Thyroid gland (tissue), 4 donors: ENCODE results near the gene PEX14. TPM values are rescaled to one million over a fixed set of nuclear protein-coding genes. Genes with fewer than 3 reads are reported as not detected.

Experiments used
- DNase-seq, 2 donors: peaks; one replicate each; pipeline ENCODE4 v3.0.0-alpha.2; 2019
- H3K27ac ChIP-seq, 3 donors: fragments of 200-600 bp; sonication (generic); 1 replicate in 2 of 3; 2 replicates in 1 of 3; pipeline ENCODE4 v1.5.1; 2016 to 2019; ENCODE audit warnings: mild to moderate bottlenecking in 1 of 3, moderate library complexity in 1 of 3
- H3K27me3 ChIP-seq: fragments of 200-600 bp; sonication (generic); one replicate; pipeline ENCODE4 v1.5.1; 2019
- H3K36me3 ChIP-seq, 2 donors: fragments of 200-600 bp; sonication (generic); one replicate each; pipeline ENCODE4 v1.5.1; 2016 to 2019
- H3K4me1 ChIP-seq, 2 donors: fragments of 200-600 bp; sonication (generic); one replicate each; pipeline ENCODE4 v1.5.1; 2017 to 2019
- H3K4me3 ChIP-seq, 3 donors: fragments of 200-600 bp; sonication (generic); replicated peaks in 1 of 3; 1 replicate in 2 of 3; 2 replicates in 1 of 3; pipeline ENCODE4 v1.5.1; 2016; ENCODE audit warnings: mild to moderate bottlenecking in 1 of 3
- H3K9me3 ChIP-seq: fragments of 200-600 bp; sonication (generic); one replicate; pipeline ENCODE4 v1.5.1; 2017
- CTCF ChIP-seq, 6 experiments: fragments of 200-600 bp in 3 of 6; fragments of 450-650 bp in 3 of 6; sonication (generic) in 3 of 6; IDR thresholded peaks; one replicate each; pipeline ENCODE4 v1.5.1; 2016 to 2019; ENCODE audit warnings: antibody characterized with exemption in 6 of 6, mild to moderate bottlenecking in 2 of 6, inconsistent platforms in 1 of 6, moderate library complexity in 1 of 6
- POLR2A ChIP-seq, 2 donors: fragments of 450-650 bp; IDR thresholded peaks; one replicate each; pipeline ENCODE4 v1.6.1; 2017; ENCODE audit warnings: antibody characterized with exemption in 2 of 2, mild to moderate bottlenecking in 2 of 2, moderate library complexity in 1 of 2
- WGBS, 2 donors: methylation state at CpG; one replicate each; pipeline ENCODE4 v1.1.5; 2017; 5-methylcytosine and 5-hydroxymethylcytosine counted together
- intact Hi-C: fragments of 100-400 bp; cut with DNase I; formaldehyde crosslinking; loops from one replicate; pipeline ENCODE4 v1.15.1; 2023
- total RNA-seq, 4 donors: library from RNA; depleted of rRNA; stranded (reverse); fragments of >200 nt; gene quantifications; one replicate each; pipeline ENCODE4 v1.2.3, GENCODE V29; 2016

Gene PEX14
- total RNA-seq, 4 donors from 2014 or later: 14.0 to 28.4 (median 20.7) TPM

GRCh38 chr1:10530281-10530740 is 55.6 kb downstream of the PEX14 start:
- H3K4me1 ChIP-seq: peaks cover 29 to 35% of the 10 kb centered on the region in 2 donors
- peak; percentile 86 to 90 for DNase-seq
- no peaks in the 10 kb centered on the region for H3K27me3 ChIP-seq
- intact Hi-C loops: loop anchor here (10.0 kb wide), 1 partner anchor 114 kb away; no protein-coding TSS in a partner anchor
- no peaks in the 10 kb centered on the region for H3K9me3 ChIP-seq
- H3K36me3 ChIP-seq: no peaks in the 10 kb centered on the region
- WGBS, 2 donors: 19 to 23% methylated on average over 20 of the region's 20 CpGs
- H3K27ac ChIP-seq: peak overlapping the region; percentile 73 to 88 (median 74)
- TF ChIP-seq CTCF (IDR thresholded peaks at IDR 0.05) (peak; percentile 61 to 92 (median 84)), POLR2A (IDR thresholded peaks at IDR 0.05) (no peak)
- no peak overlapping the region for H3K4me3 ChIP-seq

- Histone ChIP-seq H3K36me3 (no peaks in the 10 kb centered on the region), H3K4me1 (peaks cover 29 to 35% of the 10 kb centered on the region in 2 donors), H3K9me3 (no peaks in the 10 kb centered on the region), H3K27me3 (no peaks in the 10 kb centered on the region), H3K27ac (peak overlapping the region; percentile 73 to 88 (median 74)), H3K4me3 (no peak overlapping the region)
- DNase-seq: peak in 1 of 2 donors; percentile 45
- intact Hi-C loops: loop anchor here (10.0 kb wide), 1 partner anchor 114 kb away; no protein-coding TSS in a partner anchor
- 46 to 51% methylated on average over 17 of the region's 17 CpGs for WGBS, 2 donors
- TF ChIP-seq POLR2A (IDR thresholded peaks at IDR 0.05) (no peak), CTCF (IDR thresholded peaks at IDR 0.05) (no peak)
Observed at GRCh38 chr1:10530756-10531495, 56.2 kb downstream of the PEX14 start.

GRCh38 chr1:10532362-10532761 is 57.6 kb downstream of the PEX14 start:
- Histone ChIP-seq H3K9me3 (no peaks in the 10 kb centered on the region), H3K4me3 (no peak overlapping the region), H3K27ac (no peak overlapping the region), H3K36me3 (no peaks in the 10 kb centered on the region), H3K4me1 (peaks cover 29 to 35% of the 10 kb centered on the region in 2 donors), H3K27me3 (no peaks in the 10 kb centered on the region)
- WGBS, 2 donors: 94 to 95% methylated on average over 8 of the region's 8 CpGs
- intact Hi-C loops: loop anchor here (10.0 kb wide), 1 partner anchor 112 kb away; no protein-coding TSS in a partner anchor
- no peak for DNase-seq
- TF ChIP-seq CTCF (IDR thresholded peaks at IDR 0.05): no peak
- TF ChIP-seq POLR2A (IDR thresholded peaks at IDR 0.05): no peak

- TF ChIP-seq CTCF (IDR thresholded peaks at IDR 0.05): no peak
- TF ChIP-seq POLR2A (IDR thresholded peaks at IDR 0.05): no peak
- DNase-seq: no peak
- 95 to 96% methylated on average over 7 of the region's 7 CpGs for WGBS, 2 donors
- H3K4me1 ChIP-seq: peaks cover 16 to 25% of the 10 kb centered on the region in 2 donors
- no peak overlapping the region for H3K4me3 ChIP-seq
- no peaks in the 10 kb centered on the region for H3K27me3 ChIP-seq
- no peaks in the 10 kb centered on the region for H3K9me3 ChIP-seq
- no peaks in the 10 kb centered on the region for H3K36me3 ChIP-seq
- intact Hi-C loops: loop anchor here (10.0 kb wide), 1 partner anchor 110 kb away; no protein-coding TSS in a partner anchor
- H3K27ac ChIP-seq: no peak overlapping the region
Observed at GRCh38 chr1:10534519-10534918, 59.8 kb downstream of the PEX14 start.
